Breast epithelium (tissue), 4 donors: Measurements from ENCODE around the gene CPNE5. TPM values are rescaled to one million over a fixed set of nuclear protein-coding genes. Genes with fewer than 3 reads are reported as not detected.

Experiments
- DNase-seq, 2 donors: peaks; one replicate each; pipeline ENCODE4 v3.0.0-alpha.2; 2019; ENCODE audit warnings: low spot score in 2 of 2
- H3K27ac ChIP-seq, 2 donors: fragments of 200-600 bp; sonication (generic) in 1 of 2; one replicate each; pipeline ENCODE4 v1.5.1; 2016 to 2019; ENCODE audit warnings: mild to moderate bottlenecking in 1 of 2
- H3K27me3 ChIP-seq, 2 donors: fragments of 200-600 bp; sonication (generic) in 1 of 2; one replicate each; pipeline versions ENCODE4 v1.5.1 to v1.6.0; 2017 to 2019; ENCODE audit warnings: control low read depth in 1 of 2, mild to moderate bottlenecking in 1 of 2
- H3K36me3 ChIP-seq: fragments of 200-600 bp; one replicate; pipeline ENCODE4 v1.5.1; 2019
- H3K4me1 ChIP-seq, 2 donors: fragments of 200-600 bp; sonication (generic); one replicate each; pipeline ENCODE4 v1.5.1; 2016 to 2019; ENCODE audit warnings: control low read depth in 1 of 2
- H3K4me3 ChIP-seq, 3 donors: fragments of 200-600 bp; sonication (generic); 1 replicate in 2 of 3; 2 replicates in 1 of 3; pipeline ENCODE4 v1.5.1; 2016 to 2019; ENCODE audit warnings: mild to moderate bottlenecking in 3 of 3, moderate library complexity in 2 of 3
- H3K9me3 ChIP-seq, 2 donors: fragments of 200-600 bp; sonication (generic) in 1 of 2; one replicate each; pipeline ENCODE4 v1.5.1; 2016 to 2019; ENCODE audit warnings: control low read depth in 1 of 2
- POLR2A ChIP-seq: fragments of 450-650 bp; IDR thresholded peaks from one replicate; pipeline ENCODE4 v1.6.1; 2016; ENCODE audit warnings: antibody characterized with exemption, mild to moderate bottlenecking, moderate library complexity
- POLR2AphosphoS5 ChIP-seq, 3 donors: sonication (generic); formaldehyde crosslinking; IDR thresholded peaks; one replicate each; pipeline ENCODE4 v1.6.1; 2017; ENCODE audit warnings: antibody characterized with exemption in 3 of 3
- intact Hi-C: fragments of 100-400 bp; cut with DNase I; formaldehyde crosslinking; loops from one replicate; pipeline ENCODE4 v1.15.1; 2023; ENCODE audit warnings: low total_unique reads
- total RNA-seq, 3 donors: library from RNA; depleted of rRNA; stranded (reverse); fragments of >200 nt; gene quantifications; one replicate each; pipeline ENCODE4 v1.1.0, GENCODE V29; 2016
- TF ChIP-seq, protein P1 (sequence below), 3 donors: fragments of 450-650 bp; IDR thresholded peaks; one replicate each; pipeline ENCODE4 v1.5.1; 2016 to 2017; ENCODE audit warnings: antibody characterized with exemption in 3 of 3, mild to moderate bottlenecking in 3 of 3, moderate library complexity in 3 of 3

Gene CPNE5
- total RNA-seq, 3 donors from 2014 or later, result 0.96 to 5.2 (median 3.7) TPM

DNA sequence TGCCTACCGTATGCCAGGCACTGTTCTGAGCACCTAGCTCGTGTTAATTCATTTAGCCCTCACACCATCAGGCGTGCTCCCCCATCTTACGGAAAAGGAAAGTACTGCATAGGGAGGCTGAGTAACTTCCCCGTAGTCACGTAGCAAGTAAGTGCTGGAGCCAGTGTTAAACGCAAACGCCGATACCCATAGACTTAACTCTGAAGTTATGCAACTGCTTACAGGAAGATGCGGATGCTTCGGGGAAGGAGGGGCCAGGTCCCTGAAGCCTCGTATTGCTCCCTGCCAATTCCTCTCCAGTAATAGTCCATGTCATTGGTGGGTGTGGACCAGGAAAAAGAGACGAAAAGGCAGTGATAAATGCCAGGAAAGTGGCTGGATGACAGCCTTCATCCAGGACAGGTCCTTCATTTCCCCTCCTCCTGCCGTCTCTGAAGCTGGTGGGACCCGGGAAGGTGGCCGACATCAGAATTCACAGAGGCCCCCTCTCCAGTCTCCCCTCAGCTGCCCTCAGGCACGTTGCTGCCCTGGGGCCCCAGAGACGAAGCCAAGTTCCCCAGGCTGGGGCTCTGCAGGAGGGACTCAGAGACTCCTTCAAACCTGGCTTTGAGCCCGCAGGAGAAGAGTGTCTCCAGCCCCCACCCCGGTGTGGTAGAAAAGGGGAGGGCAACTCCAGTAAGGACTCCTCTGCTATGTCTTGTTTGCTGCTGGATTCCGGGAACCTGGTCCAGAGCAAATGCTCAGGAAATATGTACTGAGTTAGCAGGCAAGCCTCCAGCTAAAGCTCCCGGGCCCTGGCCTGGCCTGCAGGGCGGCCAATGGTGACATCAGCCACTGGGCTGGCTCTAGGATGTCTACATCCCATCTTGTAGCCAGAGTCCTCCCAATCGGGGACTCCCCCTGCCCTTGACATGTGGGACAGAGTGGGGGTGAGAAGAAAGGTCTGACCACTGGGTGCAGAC, 103.9 kb downstream of the CPNE5 start:
- H3K4me3 ChIP-seq, result peak overlapping the region; percentile 3 to 63 (median 38)
- intact Hi-C loops, result no loop called here

DNA sequence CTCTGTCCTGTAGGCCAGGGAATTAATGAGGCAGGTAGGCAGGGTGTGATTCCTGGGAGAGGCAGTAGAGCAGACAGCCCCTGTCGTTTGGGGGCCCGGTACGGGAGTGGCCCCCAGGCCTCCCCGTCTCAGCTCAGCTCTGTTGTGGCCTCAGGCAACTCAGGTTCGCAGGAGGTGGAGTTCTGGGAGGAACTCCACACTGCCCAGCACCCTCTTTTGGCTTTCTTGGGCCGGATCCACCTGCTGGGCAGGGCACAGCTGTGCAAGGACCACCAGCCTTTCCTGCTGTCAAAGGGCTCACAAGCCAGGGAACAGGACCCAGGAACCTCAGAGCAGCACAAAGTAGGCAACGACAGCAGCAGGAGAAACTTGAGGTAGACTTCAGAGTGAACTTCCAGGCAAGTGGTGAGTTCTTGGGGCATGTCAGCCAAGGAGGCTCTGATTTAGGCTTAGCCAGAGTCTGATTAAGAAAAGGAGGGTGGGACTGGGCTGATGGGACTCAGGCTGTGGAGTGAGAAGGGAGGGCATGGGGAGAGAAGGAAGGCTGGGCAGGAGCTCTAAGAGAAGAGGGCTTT, 104.7 kb downstream of the CPNE5 start:
- H3K4me1 ChIP-seq, result peaks cover 11% of the 10 kb centered on the region in 2 donors
- TF ChIP-seq POLR2AphosphoS5 (IDR thresholded peaks at IDR 0.05) (no peak), POLR2A (no peak)
- TF ChIP-seq, protein P1, sequence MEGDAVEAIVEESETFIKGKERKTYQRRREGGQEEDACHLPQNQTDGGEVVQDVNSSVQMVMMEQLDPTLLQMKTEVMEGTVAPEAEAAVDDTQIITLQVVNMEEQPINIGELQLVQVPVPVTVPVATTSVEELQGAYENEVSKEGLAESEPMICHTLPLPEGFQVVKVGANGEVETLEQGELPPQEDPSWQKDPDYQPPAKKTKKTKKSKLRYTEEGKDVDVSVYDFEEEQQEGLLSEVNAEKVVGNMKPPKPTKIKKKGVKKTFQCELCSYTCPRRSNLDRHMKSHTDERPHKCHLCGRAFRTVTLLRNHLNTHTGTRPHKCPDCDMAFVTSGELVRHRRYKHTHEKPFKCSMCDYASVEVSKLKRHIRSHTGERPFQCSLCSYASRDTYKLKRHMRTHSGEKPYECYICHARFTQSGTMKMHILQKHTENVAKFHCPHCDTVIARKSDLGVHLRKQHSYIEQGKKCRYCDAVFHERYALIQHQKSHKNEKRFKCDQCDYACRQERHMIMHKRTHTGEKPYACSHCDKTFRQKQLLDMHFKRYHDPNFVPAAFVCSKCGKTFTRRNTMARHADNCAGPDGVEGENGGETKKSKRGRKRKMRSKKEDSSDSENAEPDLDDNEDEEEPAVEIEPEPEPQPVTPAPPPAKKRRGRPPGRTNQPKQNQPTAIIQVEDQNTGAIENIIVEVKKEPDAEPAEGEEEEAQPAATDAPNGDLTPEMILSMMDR (IDR thresholded peaks at IDR 0.05), result no peak
- H3K27ac ChIP-seq, result peak overlapping the region; percentile 83 to 97
- peak overlapping the region in 2 of 3 donors; percentile 38 to 63 for H3K4me3 ChIP-seq
- H3K9me3 ChIP-seq, result no peaks in the 10 kb centered on the region
- no peaks in the 10 kb centered on the region for H3K36me3 ChIP-seq
- no peaks in the 10 kb centered on the region for H3K27me3 ChIP-seq
- intact Hi-C loops, result no loop called here
- no peak for DNase-seq

More for the DNA sequence above, 103.9 kb downstream of the CPNE5 start:
- TF ChIP-seq, protein P1 (IDR thresholded peaks at IDR 0.05), result peak in 1 of 3 donors; percentile 7
- peak; percentile 24 to 93 (median 74) for TF ChIP-seq POLR2AphosphoS5 (IDR thresholded peaks at IDR 0.05)
- TF ChIP-seq POLR2A, result no peak
- H3K9me3 ChIP-seq, result no peaks in the 10 kb centered on the region
- peak in 1 of 2 donors; percentile 59 for DNase-seq
- H3K36me3 ChIP-seq, result no peaks in the 10 kb centered on the region
- H3K27ac ChIP-seq, result peak overlapping the region; percentile 83 to 97
- no peaks in the 10 kb centered on the region for H3K27me3 ChIP-seq
- H3K4me1 ChIP-seq, result peaks cover 11% of the 10 kb centered on the region in 2 donors

DNA sequence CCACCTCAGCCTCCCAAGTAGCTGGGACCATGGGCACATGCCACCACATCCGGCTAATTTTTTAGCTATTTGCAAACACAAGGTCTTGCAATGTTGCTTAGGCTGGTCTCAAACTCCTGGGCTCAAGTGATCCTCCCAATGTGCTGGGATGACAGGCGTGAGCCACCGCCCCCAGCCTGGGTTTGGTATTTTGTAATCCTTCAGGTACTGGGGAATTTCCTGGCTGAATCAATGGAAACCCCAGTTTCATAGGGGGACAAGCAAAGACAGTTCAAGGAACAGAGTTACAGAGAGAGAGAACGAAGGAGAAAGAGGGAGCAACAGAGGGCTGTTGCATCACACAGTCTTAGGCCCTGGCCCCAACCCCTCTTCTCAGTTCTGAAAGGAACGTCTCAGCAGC, 105.9 kb downstream of the CPNE5 start:
- no peak for DNase-seq
- TF ChIP-seq, protein P1 (IDR thresholded peaks at IDR 0.05), result no peak
- no peak for TF ChIP-seq POLR2A
- TF ChIP-seq POLR2AphosphoS5 (IDR thresholded peaks at IDR 0.05), result no peak
- no peaks in the 10 kb centered on the region for H3K9me3 ChIP-seq
- peaks cover 11% of the 10 kb centered on the region in 2 donors for H3K4me1 ChIP-seq
- no peaks in the 10 kb centered on the region for H3K36me3 ChIP-seq
- intact Hi-C loops, result no loop called here
- H3K27me3 ChIP-seq, result no peaks in the 10 kb centered on the region
- H3K4me3 ChIP-seq, result no peak overlapping the region
- H3K27ac ChIP-seq, result no peak overlapping the region

DNA sequence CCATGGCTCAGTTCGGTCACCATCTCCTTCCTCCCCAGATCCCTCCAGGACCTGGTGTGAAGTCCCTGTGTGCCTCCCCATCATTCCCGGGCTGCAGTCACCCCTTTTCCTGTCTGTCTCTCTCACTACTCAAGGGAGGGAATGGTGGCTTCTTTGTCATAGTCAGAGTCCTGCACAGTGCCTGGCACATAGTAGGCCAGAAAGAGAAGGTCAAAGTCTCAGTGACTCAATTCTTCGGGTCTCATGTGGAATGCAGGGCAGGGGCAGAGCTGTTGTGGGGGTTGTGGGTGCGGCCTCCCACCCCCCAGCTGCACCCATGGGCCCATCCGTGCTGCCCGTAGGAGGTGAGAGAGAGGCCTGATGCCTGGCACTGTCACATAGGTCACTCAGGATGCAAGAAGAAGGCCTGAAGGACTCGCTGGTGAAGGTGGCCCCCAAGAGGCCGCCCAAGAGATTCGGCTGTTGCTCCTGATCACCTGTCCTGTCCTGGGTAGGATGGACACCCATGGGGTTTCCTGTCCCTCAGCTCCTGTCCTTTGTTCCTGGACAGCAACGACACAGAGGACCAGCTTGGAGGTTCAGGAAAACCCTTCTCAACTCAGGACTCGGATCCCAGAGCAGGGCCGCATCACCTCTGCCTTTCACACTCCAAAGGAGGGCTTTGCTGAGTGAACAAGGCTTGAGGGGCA, 107.5 kb downstream of the CPNE5 start:
- intact Hi-C loops, result no loop called here
- no peak for DNase-seq
- Histone ChIP-seq H3K36me3 (no peaks in the 10 kb centered on the region), H3K4me3 (no peak overlapping the region), H3K4me1 (peaks cover 11% of the 10 kb centered on the region in 2 donors), H3K9me3 (no peaks in the 10 kb centered on the region), H3K27me3 (no peaks in the 10 kb centered on the region), H3K27ac (no peak overlapping the region)
- TF ChIP-seq, protein P1 (IDR thresholded peaks at IDR 0.05), result no peak
- TF ChIP-seq POLR2AphosphoS5 (IDR thresholded peaks at IDR 0.05), result no peak
